ENCODE data around the gene ABHD2. TPM values are rescaled to one million over a fixed set of nuclear protein-coding genes. Genes with fewer than 3 reads are reported as not detected.

The ABHD2 gene, protein sequence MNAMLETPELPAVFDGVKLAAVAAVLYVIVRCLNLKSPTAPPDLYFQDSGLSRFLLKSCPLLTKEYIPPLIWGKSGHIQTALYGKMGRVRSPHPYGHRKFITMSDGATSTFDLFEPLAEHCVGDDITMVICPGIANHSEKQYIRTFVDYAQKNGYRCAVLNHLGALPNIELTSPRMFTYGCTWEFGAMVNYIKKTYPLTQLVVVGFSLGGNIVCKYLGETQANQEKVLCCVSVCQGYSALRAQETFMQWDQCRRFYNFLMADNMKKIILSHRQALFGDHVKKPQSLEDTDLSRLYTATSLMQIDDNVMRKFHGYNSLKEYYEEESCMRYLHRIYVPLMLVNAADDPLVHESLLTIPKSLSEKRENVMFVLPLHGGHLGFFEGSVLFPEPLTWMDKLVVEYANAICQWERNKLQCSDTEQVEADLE
- 90.4 TPM for total RNA-seq

GRCh38 chr15:89087830-89088604 is at the start of gene ABHD2:
Gene ABHD2 (plus strand): TSS chr15:89088456. CDS start chr15:89116328, 27,872 bp downstream.

DNA sequence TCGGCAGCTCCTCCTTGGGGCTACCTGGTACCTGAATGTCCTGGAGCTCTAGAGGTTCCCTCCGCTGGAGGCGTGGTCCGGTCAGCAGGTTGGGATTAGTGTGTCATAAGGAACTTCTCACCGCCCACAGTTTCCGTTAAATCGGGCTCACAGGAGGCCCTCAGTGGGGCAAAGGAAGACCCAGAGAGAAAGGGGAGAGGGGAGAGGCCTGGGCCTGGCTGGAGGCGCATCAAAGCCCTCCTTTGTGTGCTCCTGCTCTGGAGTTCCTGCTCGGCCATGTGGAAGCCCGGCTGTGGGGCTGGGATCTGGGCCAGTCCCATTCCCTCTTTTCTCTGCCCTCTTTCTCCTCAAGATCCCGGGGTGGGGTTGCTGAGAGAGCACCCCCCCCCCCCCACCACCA is 133.3 kb downstream of the ABHD2 start, which contains the start of gene RLBP1:
Gene RLBP1, minus strand, starts transcription at position 37 of the 400 bp plus-strand sequence. CDS start 2,604 bp downstream, outside the sequence.

GRCh38 chr15:89243691-89244573 is 155.7 kb downstream of the ABHD2 start, which contains the start of gene FANCI:
Gene FANCI (plus strand): TSS chr15:89243979. CDS start chr15:89247648, 3,669 bp downstream.

Small RNA genes lying within 50 kb of the gene (small RNA-seq; reads per million reads assigned to genes)
- not detected for gene RNU7-195P

Other genes with a start within 250 kb of the ABHD2 start
- gene HAPLN3, start 192.9 kb upstream of the ABHD2 start, total RNA-seq: 13.8 TPM
- gene MFGE8, start 175.1 kb upstream of the ABHD2 start, total RNA-seq: 65.3 TPM
- 0.69 TPM for gene RLBP1, start 133.1 kb downstream of the ABHD2 start, total RNA-seq
- gene FANCI, start 155.5 kb downstream of the ABHD2 start, total RNA-seq: 9.7 TPM
- gene POLG, start 246.4 kb downstream of the ABHD2 start, total RNA-seq: 32.3 TPM

Data from diencephalon (tissue), 1 donor.